Parathyroid adenoma (tissue), 2 donors: ENCODE measurements around the gene BBLN.

Source experiments
- H2AFZ ChIP-seq: fragments of 300-600 bp; sonication (generic); one replicate; pipeline ENCODE4 v1.7.0; 2017; ENCODE audit warnings: antibody characterized with exemption, mild to moderate bottlenecking
- H3K27ac ChIP-seq: fragments of 300-600 bp; sonication (generic); one replicate; pipeline ENCODE4 v1.7.0; 2017
- H3K27me3 ChIP-seq: fragments of 300-600 bp; sonication (generic); one replicate; pipeline ENCODE4 v1.7.0; 2017; ENCODE audit warnings: low read length; ENCODE audit not compliant: control insufficient read depth, insufficient read depth
- H3K36me3 ChIP-seq: fragments of 300-600 bp; sonication (generic); one replicate; pipeline ENCODE4 v1.7.0; 2017; ENCODE audit warnings: low read length; ENCODE audit not compliant: control insufficient read depth, insufficient read depth
- H3K4me1 ChIP-seq: fragments of 300-600 bp; sonication (generic); one replicate; pipeline ENCODE4 v1.7.0; 2017; ENCODE audit warnings: control low read depth
- H3K4me2 ChIP-seq: fragments of 300-600 bp; sonication (generic); one replicate; pipeline ENCODE4 v1.7.0; 2017; ENCODE audit warnings: low read length
- H3K4me3 ChIP-seq: fragments of 300-600 bp; sonication (generic); one replicate; pipeline ENCODE4 v1.7.0; 2017; ENCODE audit warnings: low read depth, low read length
- H3K79me2 ChIP-seq: fragments of 300-600 bp; sonication (generic); one replicate; pipeline ENCODE4 v1.7.0; 2017; ENCODE audit warnings: control low read depth
- H3K9ac ChIP-seq: fragments of 300-600 bp; sonication (generic); one replicate; pipeline ENCODE4 v1.7.0; 2017; ENCODE audit warnings: mild to moderate bottlenecking
- H3K9me3 ChIP-seq: fragments of 300-600 bp; sonication (generic); one replicate; pipeline ENCODE4 v1.7.0; 2017; ENCODE audit warnings: low read length; ENCODE audit not compliant: control insufficient read depth
- TF ChIP-seq, protein P1 (sequence below): fragments of 300-600 bp; sonication (generic); IDR thresholded peaks from one replicate; pipeline ENCODE4 v1.7.0; 2017; ENCODE audit warnings: antibody characterized with exemption, mild to moderate bottlenecking
- donor health status: primary hyperparathyroidism.

Gene BBLN

GRCh38 chr9:128206916-128207910, 47.1 kb downstream of the BBLN start:
- H2AFZ ChIP-seq, result no peak overlapping the region
- H3K4me2 ChIP-seq, result no peak overlapping the region
- H3K27me3 ChIP-seq, result no peaks in the 10 kb centered on the region
- H3K27ac ChIP-seq, result no peak overlapping the region
- no peaks in the 10 kb centered on the region for H3K36me3 ChIP-seq
- no peak overlapping the region for H3K9ac ChIP-seq
- no peaks in the 10 kb centered on the region for H3K79me2 ChIP-seq
- no peaks in the 10 kb centered on the region for H3K4me1 ChIP-seq
- no peak overlapping the region for H3K4me3 ChIP-seq
- H3K9me3 ChIP-seq, result no peaks in the 10 kb centered on the region
- TF ChIP-seq, protein P1, sequence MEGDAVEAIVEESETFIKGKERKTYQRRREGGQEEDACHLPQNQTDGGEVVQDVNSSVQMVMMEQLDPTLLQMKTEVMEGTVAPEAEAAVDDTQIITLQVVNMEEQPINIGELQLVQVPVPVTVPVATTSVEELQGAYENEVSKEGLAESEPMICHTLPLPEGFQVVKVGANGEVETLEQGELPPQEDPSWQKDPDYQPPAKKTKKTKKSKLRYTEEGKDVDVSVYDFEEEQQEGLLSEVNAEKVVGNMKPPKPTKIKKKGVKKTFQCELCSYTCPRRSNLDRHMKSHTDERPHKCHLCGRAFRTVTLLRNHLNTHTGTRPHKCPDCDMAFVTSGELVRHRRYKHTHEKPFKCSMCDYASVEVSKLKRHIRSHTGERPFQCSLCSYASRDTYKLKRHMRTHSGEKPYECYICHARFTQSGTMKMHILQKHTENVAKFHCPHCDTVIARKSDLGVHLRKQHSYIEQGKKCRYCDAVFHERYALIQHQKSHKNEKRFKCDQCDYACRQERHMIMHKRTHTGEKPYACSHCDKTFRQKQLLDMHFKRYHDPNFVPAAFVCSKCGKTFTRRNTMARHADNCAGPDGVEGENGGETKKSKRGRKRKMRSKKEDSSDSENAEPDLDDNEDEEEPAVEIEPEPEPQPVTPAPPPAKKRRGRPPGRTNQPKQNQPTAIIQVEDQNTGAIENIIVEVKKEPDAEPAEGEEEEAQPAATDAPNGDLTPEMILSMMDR, result no peak

DNA sequence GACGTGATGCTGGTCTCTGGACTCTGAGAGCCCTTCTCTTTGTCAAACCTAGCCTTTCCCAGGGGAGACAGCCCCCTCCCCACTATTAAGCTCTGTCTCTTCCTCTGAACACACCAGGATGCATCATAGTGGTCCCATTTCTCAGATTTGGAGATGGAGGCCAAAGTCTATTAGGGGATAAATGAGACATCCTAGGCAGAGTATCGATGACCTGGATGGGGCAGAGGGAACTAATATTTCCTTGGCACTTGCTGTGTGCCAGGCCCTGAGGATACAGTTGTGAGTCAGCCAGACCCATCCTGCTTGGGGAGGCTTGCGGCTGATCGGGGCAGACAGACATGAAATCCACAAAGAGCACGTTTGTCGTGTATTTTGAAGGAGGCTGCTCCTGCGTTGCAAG, 48.3 kb downstream of the BBLN start:
- no peaks in the 10 kb centered on the region for H3K27me3 ChIP-seq
- no peaks in the 10 kb centered on the region for H3K36me3 ChIP-seq
- TF ChIP-seq, protein P1, result no peak
- H3K9ac ChIP-seq, result no peak overlapping the region
- H3K4me2 ChIP-seq, result no peak overlapping the region
- no peak overlapping the region for H2AFZ ChIP-seq
- H3K4me3 ChIP-seq, result no peak overlapping the region
- no peaks in the 10 kb centered on the region for H3K9me3 ChIP-seq
- H3K4me1 ChIP-seq, result no peaks in the 10 kb centered on the region
- H3K27ac ChIP-seq, result no peak overlapping the region
- no peaks in the 10 kb centered on the region for H3K79me2 ChIP-seq

- no peaks in the 10 kb centered on the region for H3K4me1 ChIP-seq
- H3K27ac ChIP-seq, result no peak overlapping the region
- no peak overlapping the region for H3K4me2 ChIP-seq
- H3K9ac ChIP-seq, result no peak overlapping the region
- no peak overlapping the region for H2AFZ ChIP-seq
- TF ChIP-seq, protein P1, result no peak
- H3K36me3 ChIP-seq, result no peaks in the 10 kb centered on the region
- H3K9me3 ChIP-seq, result no peaks in the 10 kb centered on the region
- no peak overlapping the region for H3K4me3 ChIP-seq
- H3K27me3 ChIP-seq, result no peaks in the 10 kb centered on the region
- H3K79me2 ChIP-seq, result no peaks in the 10 kb centered on the region
These were observed 49.0 kb downstream of the BBLN start for GRCh38 chr9:128208946-128209669.

- TF ChIP-seq, protein P1, result no peak
- H3K4me3 ChIP-seq, result no peak overlapping the region
- H3K4me2 ChIP-seq, result no peak overlapping the region
- no peaks in the 10 kb centered on the region for H3K9me3 ChIP-seq
- H3K27me3 ChIP-seq, result no peaks in the 10 kb centered on the region
- no peak overlapping the region for H2AFZ ChIP-seq
- H3K27ac ChIP-seq, result no peak overlapping the region
- no peak overlapping the region for H3K9ac ChIP-seq
- H3K79me2 ChIP-seq, result no peaks in the 10 kb centered on the region
- H3K4me1 ChIP-seq, result no peaks in the 10 kb centered on the region
- H3K36me3 ChIP-seq, result no peaks in the 10 kb centered on the region
These were observed 51.3 kb downstream of the BBLN start for GRCh38 chr9:128211186-128211980.
